HCT116 (cell line): ENCODE results near the gene OR6J1. TPM values are rescaled to one million over a fixed set of nuclear protein-coding genes. Genes with fewer than 3 reads are reported as not detected.

Source experiments
- ATAC-seq: fragments of 200-7000 bp; cut with Tn5 transposase; 2 replicates; pipeline ENCODE4 v1.9.1; 2020; ENCODE audit warnings: mild to moderate bottlenecking, moderate library complexity
- BruUV-seq: library from RNA; stranded (reverse); fragments of 400-500 nt; replicated peaks from 2 replicates; lab custom pipeline; 2021; lab: Mats Ljungman, UMichigan
- CTCF ChIA-PET: fragments of 300-600 bp; sonication (Branson Sonifier 250); formaldehyde crosslinking; loops from one replicate; lab custom pipeline; 2021; ENCODE audit warnings: antibody characterized with exemption; lab: Charles Lee
- POLR2A ChIA-PET: fragments of 300-600, 350-600 bp; sonication (Branson Sonifier 250); formaldehyde crosslinking; loops from one replicate; lab custom pipeline; 2021; ENCODE audit warnings: antibody characterized with exemption; lab: Charles Lee
- RAD21 ChIA-PET, 2 experiments: fragments of 300-600 bp; sonication (Branson Sonifier 250); formaldehyde crosslinking; loops; one replicate each; lab custom pipeline; 2023; ENCODE audit warnings: low total read pairs in 2 of 2; ENCODE audit not compliant: uncharacterized antibody in 2 of 2, unreplicated experiment in 2 of 2, low non-redundant PET in 1 of 2; lab: Charles Lee
- DNase-seq: peaks from one replicate; pipeline ENCODE4 v3.0.0-alpha.2; 2010; ENCODE audit warnings: low read depth, low spot score
- H2AFZ ChIP-seq: fragments of 200-600 bp; shearing (Covaris generic), sonication (generic); 2 replicates; pipeline ENCODE4 v1.6.1; 2017; ENCODE audit warnings: low read depth, mixed run types, mixed read lengths, antibody characterized with exemption, low read length; ENCODE audit not compliant: poor library complexity, severe bottlenecking
- H3K27ac ChIP-seq: 2 replicates; pipeline ENCODE4 v1.5.1; 2012; ENCODE audit warnings: low read depth, low read length
- H3K27me3 ChIP-seq: fragments of 200-600 bp; sonication (generic); 2 replicates; pipeline ENCODE4 v1.6.1; 2016; ENCODE audit warnings: mixed run types, low read length, mixed read lengths; ENCODE audit not compliant: insufficient read depth
- H3K36me3 ChIP-seq, 2 experiments: fragments of 200-500 bp in 1 of 2; fragments of 200-600 bp in 1 of 2; sonication (Bioruptor generic) in 1 of 2; sonication (generic) in 1 of 2; 2 replicates each; pipeline versions ENCODE4 v1.5.1 to v1.6.1; 2014 to 2016; ENCODE audit warnings: low read length in 2 of 2, inconsistent platforms in 1 of 2, mixed read lengths in 1 of 2, mixed run types in 1 of 2; ENCODE audit not compliant: insufficient read depth in 2 of 2, control insufficient read depth in 1 of 2
- H3K4me1 ChIP-seq, 2 experiments: fragments of 200-600 bp in 1 of 2; sonication (generic) in 1 of 2; 2 replicates each; pipeline versions ENCODE4 v1.5.1 to v1.6.1; 2012 to 2017; ENCODE audit warnings: low read length in 2 of 2, inconsistent platforms in 1 of 2, mild to moderate bottlenecking in 1 of 2, mixed read lengths in 1 of 2, mixed run types in 1 of 2, moderate library complexity in 1 of 2; ENCODE audit not compliant: insufficient read depth in 2 of 2, control insufficient read depth in 1 of 2
- H3K4me2 ChIP-seq: fragments of 200-600 bp; sonication (generic); 2 replicates; pipeline ENCODE4 v1.6.1; 2017; ENCODE audit warnings: mixed run types, low read length, mixed read lengths
- H3K4me3 ChIP-seq, 2 experiments: fragments of 200-600 bp in 1 of 2; sonication (generic) in 1 of 2; replicated peaks in 1 of 2; 2 replicates each; pipeline ENCODE4 v1.5.1; 2011 to 2016; ENCODE audit warnings: low read length in 2 of 2, control low read depth in 1 of 2, low read depth in 1 of 2, mild to moderate bottlenecking in 1 of 2, mixed read lengths in 1 of 2, mixed run types in 1 of 2
- H3K79me2 ChIP-seq: fragments of 200-600 bp; sonication (generic); 2 replicates; pipeline ENCODE4 v1.6.1; 2017; ENCODE audit warnings: mild to moderate bottlenecking, mixed run types, low read length, moderate library complexity, mixed read lengths; ENCODE audit not compliant: insufficient read depth
- H3K9ac ChIP-seq: fragments of 200-600 bp; sonication (generic); 2 replicates; pipeline ENCODE4 v1.6.1; 2016; ENCODE audit warnings: low read length, mixed read lengths
- H3K9me2 ChIP-seq: fragments of 200-600 bp; sonication (generic), shearing (Covaris generic); 2 replicates; pipeline ENCODE4 v1.6.1; 2017; ENCODE audit warnings: mixed run types, mild to moderate bottlenecking, moderate library complexity; ENCODE audit not compliant: insufficient read depth
- H3K9me3 ChIP-seq, 2 experiments: fragments of 200-500 bp in 1 of 2; fragments of 200-600 bp in 1 of 2; sonication (Bioruptor generic) in 1 of 2; sonication (generic) in 1 of 2; 2 replicates each; pipeline ENCODE4 v1.6.1; 2014 to 2017; ENCODE audit warnings: low read length in 2 of 2, mixed read lengths in 2 of 2, inconsistent platforms in 1 of 2, low read depth in 1 of 2, mild to moderate bottlenecking in 1 of 2, mixed run types in 1 of 2, moderate library complexity in 1 of 2; ENCODE audit not compliant: control insufficient read depth in 1 of 2, insufficient read depth in 1 of 2
- H4K20me1 ChIP-seq: fragments of 200-600 bp; sonication (generic), shearing (Covaris generic); 2 replicates; pipeline ENCODE4 v1.6.1; 2017; ENCODE audit warnings: mixed run types, mild to moderate bottlenecking, moderate library complexity; ENCODE audit not compliant: insufficient read depth
- CBX3 ChIP-seq: IDR thresholded peaks from 2 replicates; pipeline ENCODE4 v1.6.1; 2012; ENCODE audit warnings: low read depth
- CEBPB ChIP-seq: IDR thresholded peaks from 2 replicates; pipeline ENCODE4 v1.6.1; 2012; ENCODE audit warnings: low read depth
- EGR1 ChIP-seq: IDR thresholded peaks from 2 replicates; pipeline ENCODE4 v1.6.1; 2012; ENCODE audit warnings: low read depth
- ELF1 ChIP-seq: IDR thresholded peaks from 2 replicates; pipeline ENCODE4 v1.6.1; 2012; ENCODE audit warnings: low read depth, borderline replicate concordance
- EZH2 ChIP-seq: fragments of 200-600 bp; sonication (generic); IDR thresholded peaks from 2 replicates; pipeline ENCODE4 v1.6.1; 2017; ENCODE audit warnings: antibody characterized with exemption, mixed run types
- EZH2phosphoT487 ChIP-seq: fragments of 200-600 bp; IDR thresholded peaks from 2 replicates; pipeline ENCODE4 v1.6.1; 2018; ENCODE audit warnings: antibody characterized with exemption, borderline replicate concordance
- RAD21 ChIP-seq: IDR thresholded peaks from 2 replicates; pipeline ENCODE4 v1.6.1; 2012; ENCODE audit warnings: low read depth, mild to moderate bottlenecking
- SIN3A ChIP-seq: IDR thresholded peaks from 2 replicates; pipeline ENCODE4 v1.6.1; 2012; ENCODE audit warnings: low read depth
- SP1 ChIP-seq: IDR thresholded peaks from 2 replicates; pipeline ENCODE4 v1.6.1; 2012; ENCODE audit warnings: low read depth
- TCF7L2 ChIP-seq: IDR thresholded peaks from 2 replicates; pipeline ENCODE4 v1.7.0; 2011; ENCODE audit warnings: borderline replicate concordance, inconsistent platforms; ENCODE audit not compliant: insufficient read depth, insufficient read length; ENCODE audit errors: extremely low read depth
- intact Hi-C: fragments of 100-400 bp; cut with micrococcal nuclease; formaldehyde crosslinking; loops from 2 replicates; pipeline ENCODE4 v1.10.0; 2022
- total RNA-seq: library from RNA; stranded (reverse); gene quantifications from one replicate; pipeline ENCODE4 v1.2.1, GENCODE V29; 2021; ENCODE audit not compliant: unreplicated experiment
- TF ChIP-seq, protein P1 (sequence below): IDR thresholded peaks from 2 replicates; pipeline ENCODE4 v1.6.1; 2012
- TF ChIP-seq, protein P2 (sequence below): IDR thresholded peaks from 2 replicates; pipeline ENCODE4 v1.6.1; 2012
- TF ChIP-seq, protein P3 (sequence below): IDR thresholded peaks from 2 replicates; pipeline ENCODE4 v1.6.1; 2012; ENCODE audit warnings: low read depth

Gene OR6J1
- total RNA-seq, 1 experiment from 2014 or later: not detected

DNA sequence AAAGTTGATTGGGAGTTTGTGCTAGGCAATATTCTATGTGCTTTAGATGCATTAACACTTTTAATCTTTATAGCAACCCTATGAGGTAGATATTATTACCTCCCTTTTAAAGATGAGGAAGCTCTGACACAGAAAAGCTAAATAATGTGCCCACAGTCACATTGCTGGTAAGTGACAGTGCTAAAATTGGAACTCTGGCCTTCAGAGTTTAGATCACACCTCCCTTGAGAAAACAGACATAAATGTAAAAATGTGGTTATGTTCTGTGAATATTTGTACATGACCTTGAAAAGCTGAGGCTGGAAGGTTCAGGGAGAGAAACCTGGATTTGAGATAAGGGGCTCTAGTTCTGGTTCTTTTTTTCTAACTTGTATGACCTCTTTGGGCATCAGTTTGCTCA, 44.1 kb downstream of the OR6J1 start:
- Histone ChIP-seq H3K9me2 (no peaks in the 10 kb centered on the region), H3K4me2 (no peak overlapping the region), H3K9ac (no peak overlapping the region), H2AFZ (no peak overlapping the region), H3K27me3 (no peaks in the 10 kb centered on the region)
- intact Hi-C loops: no loop called here
- no peak for DNase-seq
- TF ChIP-seq EZH2phosphoT487 (no peak), ELF1 (no peak), EZH2 (no peak), EGR1 (no peak), CBX3 (no peak), CEBPB (no peak), SP1 (no peak), SIN3A (no peak), RAD21 (no peak), TCF7L2 (no peak)
- TF ChIP-seq, protein P1, sequence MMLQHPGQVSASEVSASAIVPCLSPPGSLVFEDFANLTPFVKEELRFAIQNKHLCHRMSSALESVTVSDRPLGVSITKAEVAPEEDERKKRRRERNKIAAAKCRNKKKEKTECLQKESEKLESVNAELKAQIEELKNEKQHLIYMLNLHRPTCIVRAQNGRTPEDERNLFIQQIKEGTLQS: no peak
- TF ChIP-seq, protein P2, sequence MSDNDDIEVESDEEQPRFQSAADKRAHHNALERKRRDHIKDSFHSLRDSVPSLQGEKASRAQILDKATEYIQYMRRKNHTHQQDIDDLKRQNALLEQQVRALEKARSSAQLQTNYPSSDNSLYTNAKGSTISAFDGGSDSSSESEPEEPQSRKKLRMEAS: no peak
- TF ChIP-seq, protein P3, sequence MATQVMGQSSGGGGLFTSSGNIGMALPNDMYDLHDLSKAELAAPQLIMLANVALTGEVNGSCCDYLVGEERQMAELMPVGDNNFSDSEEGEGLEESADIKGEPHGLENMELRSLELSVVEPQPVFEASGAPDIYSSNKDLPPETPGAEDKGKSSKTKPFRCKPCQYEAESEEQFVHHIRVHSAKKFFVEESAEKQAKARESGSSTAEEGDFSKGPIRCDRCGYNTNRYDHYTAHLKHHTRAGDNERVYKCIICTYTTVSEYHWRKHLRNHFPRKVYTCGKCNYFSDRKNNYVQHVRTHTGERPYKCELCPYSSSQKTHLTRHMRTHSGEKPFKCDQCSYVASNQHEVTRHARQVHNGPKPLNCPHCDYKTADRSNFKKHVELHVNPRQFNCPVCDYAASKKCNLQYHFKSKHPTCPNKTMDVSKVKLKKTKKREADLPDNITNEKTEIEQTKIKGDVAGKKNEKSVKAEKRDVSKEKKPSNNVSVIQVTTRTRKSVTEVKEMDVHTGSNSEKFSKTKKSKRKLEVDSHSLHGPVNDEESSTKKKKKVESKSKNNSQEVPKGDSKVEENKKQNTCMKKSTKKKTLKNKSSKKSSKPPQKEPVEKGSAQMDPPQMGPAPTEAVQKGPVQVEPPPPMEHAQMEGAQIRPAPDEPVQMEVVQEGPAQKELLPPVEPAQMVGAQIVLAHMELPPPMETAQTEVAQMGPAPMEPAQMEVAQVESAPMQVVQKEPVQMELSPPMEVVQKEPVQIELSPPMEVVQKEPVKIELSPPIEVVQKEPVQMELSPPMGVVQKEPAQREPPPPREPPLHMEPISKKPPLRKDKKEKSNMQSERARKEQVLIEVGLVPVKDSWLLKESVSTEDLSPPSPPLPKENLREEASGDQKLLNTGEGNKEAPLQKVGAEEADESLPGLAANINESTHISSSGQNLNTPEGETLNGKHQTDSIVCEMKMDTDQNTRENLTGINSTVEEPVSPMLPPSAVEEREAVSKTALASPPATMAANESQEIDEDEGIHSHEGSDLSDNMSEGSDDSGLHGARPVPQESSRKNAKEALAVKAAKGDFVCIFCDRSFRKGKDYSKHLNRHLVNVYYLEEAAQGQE: no peak
- TF ChIP-seq, all 23 proteins: peak for 0
- Histone ChIP-seq H4K20me1 (no peaks in the 10 kb centered on the region), H3K27ac (no peak overlapping the region), H3K4me1 (peaks cover 13 to 51% of the 10 kb centered on the region in 2 experiments), H3K9me3 (no peaks in the 10 kb centered on the region), H3K4me3 (no peak overlapping the region), H3K36me3 (no peaks in the 10 kb centered on the region; a peak in 2 of 4 replicates), H3K79me2 (no peaks in the 10 kb centered on the region)
- ATAC-seq: no peak
- POLR2A ChIA-PET: interaction anchor here (0.7 kb wide), 1 partner anchor 11 kb away, joined by 3 read pairs; the partner anchor contains the start of gene DAD1
- no TSS peak for BruUV-seq
- RAD21 ChIA-PET: no interaction called here
- CTCF ChIA-PET: interaction anchor here (2.5 kb wide), 1 partner anchor 10 kb away, joined by 31 read pairs; the partner anchor contains the start of gene DAD1
